ENCODE results near the gene CHL1.

The CHL1 gene

DNA sequence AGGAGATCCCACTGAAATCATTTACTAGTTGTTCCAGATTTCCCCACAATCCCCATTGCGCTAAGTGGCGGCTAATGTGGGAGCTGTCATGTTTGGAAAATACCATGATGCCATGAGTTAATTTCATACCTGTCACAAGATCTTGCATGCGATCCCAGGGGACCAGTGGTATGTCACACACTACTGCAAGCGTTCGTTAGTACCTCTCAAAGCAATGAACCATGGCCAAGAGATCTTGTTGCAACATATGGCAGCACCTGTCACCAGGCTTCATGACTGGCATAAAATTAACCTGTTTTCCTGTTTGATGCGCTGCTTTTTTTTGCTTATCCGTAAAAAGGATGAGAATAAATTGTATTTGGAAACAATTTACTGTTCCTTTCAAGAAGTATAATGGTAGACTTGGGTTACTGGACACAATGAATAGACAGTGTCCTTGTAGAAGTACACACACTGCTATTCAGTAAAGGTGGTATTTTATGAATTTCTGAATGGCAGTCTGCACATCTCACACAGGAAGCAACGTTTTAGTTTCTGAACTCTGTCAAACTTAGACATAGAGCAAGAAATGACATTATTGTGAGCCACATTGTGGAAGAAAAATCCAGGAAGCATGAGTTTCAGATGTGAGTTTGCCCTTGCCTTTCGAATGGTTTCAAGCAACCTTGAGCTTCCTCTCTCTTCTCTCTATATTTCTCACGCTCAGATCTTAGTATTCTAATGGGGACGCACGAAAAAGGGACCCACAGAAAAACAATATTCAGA lies 81.9 kb downstream of the CHL1 start:
- TF ChIP-seq, protein P1, sequence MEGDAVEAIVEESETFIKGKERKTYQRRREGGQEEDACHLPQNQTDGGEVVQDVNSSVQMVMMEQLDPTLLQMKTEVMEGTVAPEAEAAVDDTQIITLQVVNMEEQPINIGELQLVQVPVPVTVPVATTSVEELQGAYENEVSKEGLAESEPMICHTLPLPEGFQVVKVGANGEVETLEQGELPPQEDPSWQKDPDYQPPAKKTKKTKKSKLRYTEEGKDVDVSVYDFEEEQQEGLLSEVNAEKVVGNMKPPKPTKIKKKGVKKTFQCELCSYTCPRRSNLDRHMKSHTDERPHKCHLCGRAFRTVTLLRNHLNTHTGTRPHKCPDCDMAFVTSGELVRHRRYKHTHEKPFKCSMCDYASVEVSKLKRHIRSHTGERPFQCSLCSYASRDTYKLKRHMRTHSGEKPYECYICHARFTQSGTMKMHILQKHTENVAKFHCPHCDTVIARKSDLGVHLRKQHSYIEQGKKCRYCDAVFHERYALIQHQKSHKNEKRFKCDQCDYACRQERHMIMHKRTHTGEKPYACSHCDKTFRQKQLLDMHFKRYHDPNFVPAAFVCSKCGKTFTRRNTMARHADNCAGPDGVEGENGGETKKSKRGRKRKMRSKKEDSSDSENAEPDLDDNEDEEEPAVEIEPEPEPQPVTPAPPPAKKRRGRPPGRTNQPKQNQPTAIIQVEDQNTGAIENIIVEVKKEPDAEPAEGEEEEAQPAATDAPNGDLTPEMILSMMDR (conservative IDR thresholded peaks at IDR 0.05; ENCODE audit: low read depth, low read length): no peak
- DNase-seq (ENCODE audit: low read depth): no peak
- no peak overlapping the region for H3K4me3 ChIP-seq (ENCODE audit: low read length)

- DNase-seq (ENCODE audit: low read depth): no peak
- TF ChIP-seq, protein P1 (conservative IDR thresholded peaks at IDR 0.05; ENCODE audit: low read depth, low read length): no peak
- no peak overlapping the region for H3K4me3 ChIP-seq (ENCODE audit: low read length)
Observed at GRCh38 chr3:279325-279724, 82.8 kb downstream of the CHL1 start.

DNA sequence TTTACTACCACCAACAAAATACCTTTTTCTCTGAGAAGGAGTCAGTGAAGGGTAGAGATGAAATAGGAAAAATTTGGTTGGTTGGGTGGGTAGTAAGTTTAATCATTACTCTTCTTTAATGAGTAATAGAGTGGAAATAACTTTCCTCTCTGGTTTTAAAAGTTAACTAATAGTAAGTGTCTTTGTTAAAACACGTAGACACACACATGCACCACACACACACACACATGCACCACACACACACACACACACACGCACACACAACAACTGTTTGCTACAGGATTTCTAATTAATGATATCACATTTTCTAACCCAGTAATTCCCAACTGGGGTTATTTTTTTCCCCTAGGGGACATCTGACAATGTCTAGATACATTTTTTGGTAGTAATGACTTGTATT lies 84.1 kb downstream of the CHL1 start:
- H3K4me3 ChIP-seq (ENCODE audit: low read length): no peak overlapping the region
- no peak for DNase-seq (ENCODE audit: low read depth)
- TF ChIP-seq, protein P1 (conservative IDR thresholded peaks at IDR 0.05; ENCODE audit: low read depth, low read length): no peak

DNA sequence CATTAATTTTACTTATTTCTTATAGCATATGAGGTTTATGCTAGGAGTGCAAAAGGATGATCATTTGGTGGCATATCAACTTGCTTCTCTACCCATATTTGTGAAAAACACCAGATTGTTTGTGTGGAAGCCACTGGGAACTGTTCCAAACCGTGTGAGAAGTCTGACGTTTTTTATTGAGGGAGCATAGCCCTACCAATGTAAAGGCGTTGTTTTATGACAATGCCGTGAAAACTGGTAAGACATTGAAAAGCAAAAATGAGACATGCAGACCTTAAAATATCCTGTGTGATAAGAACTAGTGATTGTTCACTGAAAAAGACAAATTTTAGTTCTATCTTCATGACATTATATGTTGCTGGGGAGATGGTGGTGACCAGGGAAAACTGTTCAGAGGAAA lies 87.8 kb downstream of the CHL1 start:
- TF ChIP-seq, protein P1 (conservative IDR thresholded peaks at IDR 0.05; ENCODE audit: low read depth, low read length): no peak
- no peak for DNase-seq (ENCODE audit: low read depth)
- no peak overlapping the region for H3K4me3 ChIP-seq (ENCODE audit: low read length)

DNA sequence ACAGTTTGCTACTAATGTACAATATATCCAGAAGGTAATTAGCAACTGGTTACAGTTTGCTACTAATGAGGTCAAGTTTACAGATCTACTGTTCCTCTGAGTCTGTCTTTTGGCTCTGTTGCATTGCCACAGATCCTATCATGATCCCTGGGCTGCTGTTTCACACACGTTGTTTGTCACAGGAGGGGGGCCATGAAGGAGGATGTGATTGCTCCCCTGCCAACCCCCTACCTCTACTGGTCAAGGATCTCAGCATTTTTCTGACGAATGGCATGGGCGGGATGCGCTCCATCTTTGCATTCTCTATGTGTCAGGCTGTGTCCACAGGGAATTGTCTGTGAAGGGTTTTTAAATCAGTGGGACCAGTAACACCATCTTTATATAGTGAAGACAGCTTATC lies 91.9 kb downstream of the CHL1 start:
- no peak for DNase-seq (ENCODE audit: low read depth)
- TF ChIP-seq, protein P1 (conservative IDR thresholded peaks at IDR 0.05; ENCODE audit: low read depth, low read length): no peak
- no peak overlapping the region for H3K4me3 ChIP-seq (ENCODE audit: low read length)

GRCh38 chr3:291028-291427 lies 94.5 kb downstream of the CHL1 start:
- TF ChIP-seq, protein P1 (conservative IDR thresholded peaks at IDR 0.05; ENCODE audit: low read depth, low read length): no peak
- DNase-seq (ENCODE audit: low read depth): no peak
- H3K4me3 ChIP-seq (ENCODE audit: low read length): no peak overlapping the region
